Testis (tissue), 3 donors: ENCODE measurements around the gene C3orf22. TPM values are rescaled to one million over a fixed set of nuclear protein-coding genes. Genes with fewer than 3 reads are reported as not detected.

Experiments used
- DNase-seq: peaks from one replicate; pipeline ENCODE4 v3.0.0-alpha.2; 2019
- H3K27ac ChIP-seq, 2 donors: fragments of 200-600 bp; sonication (generic); one replicate each; pipeline ENCODE4 v1.5.1; 2019
- H3K27me3 ChIP-seq: fragments of 200-600 bp; sonication (generic); one replicate; pipeline ENCODE4 v1.5.1; 2019
- H3K36me3 ChIP-seq: fragments of 200-600 bp; sonication (generic); one replicate; pipeline ENCODE4 v1.5.1; 2017; ENCODE audit warnings: low read depth; ENCODE audit errors: missing control alignments
- H3K4me1 ChIP-seq: fragments of 200-600 bp; sonication (generic); one replicate; pipeline ENCODE4 v1.5.1; 2019
- H3K4me3 ChIP-seq, 2 donors: fragments of 200-600 bp; sonication (generic); one replicate each; pipeline ENCODE4 v1.5.1; 2017 to 2019
- H3K9me3 ChIP-seq: fragments of 200-600 bp; sonication (generic); one replicate; pipeline ENCODE4 v1.5.1; 2017
- POLR2A ChIP-seq: fragments of 450-650 bp; IDR thresholded peaks from one replicate; pipeline ENCODE4 v1.6.1; 2017; ENCODE audit warnings: antibody characterized with exemption, mild to moderate bottlenecking, moderate library complexity
- WGBS, 2 donors: methylation state at CpG; one replicate each; pipeline ENCODE4 v1.1.5; 2018; 5-methylcytosine and 5-hydroxymethylcytosine counted together
- intact Hi-C: fragments of 100-400 bp; cut with DNase I; formaldehyde crosslinking; loops from one replicate; pipeline ENCODE4 v1.15.1; 2023; ENCODE audit warnings: low total_unique reads
- polyA plus RNA-seq: library from polyadenylated mRNA; stranded (reverse); fragments of 350-450 nt; fragmentation: Illumina TruSeq; extraction: RNeasy Lipid Tissue Mini Kit (QIAGEN cat#74804); gene quantifications from one replicate; pipeline ENCODE4 v1.2.3, GENCODE V29; 2014; ENCODE audit warnings: low read depth, low replicate concordance; ENCODE audit not compliant: insufficient read depth
- total RNA-seq, 2 donors: library from RNA; depleted of rRNA; stranded (reverse); fragments of >200 nt; gene quantifications; one replicate each; pipeline ENCODE4 v1.2.3, GENCODE V29; 2016
- TF ChIP-seq, protein P1 (sequence below), 3 experiments: fragments of 450-650 bp in 2 of 3; fragments of 200-600 bp in 1 of 3; sonication (generic) in 1 of 3; IDR thresholded peaks; one replicate each; pipeline ENCODE4 v1.5.1; 2016 to 2019; ENCODE audit warnings: antibody characterized with exemption in 3 of 3, mild to moderate bottlenecking in 2 of 3, moderate library complexity in 1 of 3

The C3orf22 gene
- total and polyA plus RNA-seq, 3 donors from 2014 or later, result 33.0 to 61.4 (median 42.2) TPM

DNA sequence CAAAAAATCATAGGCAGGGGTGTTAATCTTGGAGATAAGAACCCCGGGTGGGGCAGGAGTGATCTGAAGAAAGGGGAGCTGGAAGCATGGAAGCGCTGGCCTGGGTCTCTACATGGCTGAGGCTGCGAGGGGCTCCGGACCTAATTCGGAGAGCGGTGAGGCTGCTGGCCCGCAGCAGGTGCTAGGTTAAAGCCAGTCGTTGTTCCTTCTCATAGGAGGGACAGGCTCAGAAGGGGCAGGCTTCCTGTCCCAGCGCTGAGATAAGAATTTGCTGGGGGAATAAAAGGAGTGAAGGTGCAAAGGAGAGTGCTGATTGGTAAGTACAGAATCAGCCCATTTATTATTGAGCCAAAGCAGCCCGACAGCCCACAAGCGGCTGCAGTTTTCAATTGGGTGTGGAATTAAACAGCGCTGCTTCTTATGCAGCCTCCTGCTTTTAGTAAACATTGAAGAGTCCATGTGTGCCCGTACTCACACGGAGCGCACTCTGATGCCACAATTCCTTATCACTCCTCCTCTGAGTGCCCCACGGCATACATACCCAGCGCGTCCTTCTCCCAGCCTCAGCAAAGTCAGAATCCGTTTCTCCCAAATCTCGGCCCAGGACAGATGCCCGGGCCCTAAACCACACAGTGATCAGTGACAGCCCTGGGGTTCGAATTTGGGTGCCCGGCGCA, 17.6 kb downstream of the C3orf22 start:
- no peaks in the 10 kb centered on the region for H3K9me3 ChIP-seq
- 41 to 55% methylated on average over 21 to 22 of the region's 24 CpGs for WGBS, 2 donors
- no peaks in the 10 kb centered on the region for H3K27me3 ChIP-seq
- H3K4me3 ChIP-seq, result peak overlapping the region in 1 of 2 donors; percentile 43
- H3K36me3 ChIP-seq, result no peaks in the 10 kb centered on the region
- peak; percentile 12 for DNase-seq
- TF ChIP-seq, protein P1, sequence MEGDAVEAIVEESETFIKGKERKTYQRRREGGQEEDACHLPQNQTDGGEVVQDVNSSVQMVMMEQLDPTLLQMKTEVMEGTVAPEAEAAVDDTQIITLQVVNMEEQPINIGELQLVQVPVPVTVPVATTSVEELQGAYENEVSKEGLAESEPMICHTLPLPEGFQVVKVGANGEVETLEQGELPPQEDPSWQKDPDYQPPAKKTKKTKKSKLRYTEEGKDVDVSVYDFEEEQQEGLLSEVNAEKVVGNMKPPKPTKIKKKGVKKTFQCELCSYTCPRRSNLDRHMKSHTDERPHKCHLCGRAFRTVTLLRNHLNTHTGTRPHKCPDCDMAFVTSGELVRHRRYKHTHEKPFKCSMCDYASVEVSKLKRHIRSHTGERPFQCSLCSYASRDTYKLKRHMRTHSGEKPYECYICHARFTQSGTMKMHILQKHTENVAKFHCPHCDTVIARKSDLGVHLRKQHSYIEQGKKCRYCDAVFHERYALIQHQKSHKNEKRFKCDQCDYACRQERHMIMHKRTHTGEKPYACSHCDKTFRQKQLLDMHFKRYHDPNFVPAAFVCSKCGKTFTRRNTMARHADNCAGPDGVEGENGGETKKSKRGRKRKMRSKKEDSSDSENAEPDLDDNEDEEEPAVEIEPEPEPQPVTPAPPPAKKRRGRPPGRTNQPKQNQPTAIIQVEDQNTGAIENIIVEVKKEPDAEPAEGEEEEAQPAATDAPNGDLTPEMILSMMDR (IDR thresholded peaks at IDR 0.05), result no peak
- intact Hi-C loops, result no loop called here
- no peak overlapping the region for H3K27ac ChIP-seq
- no peaks in the 10 kb centered on the region for H3K4me1 ChIP-seq

DNA sequence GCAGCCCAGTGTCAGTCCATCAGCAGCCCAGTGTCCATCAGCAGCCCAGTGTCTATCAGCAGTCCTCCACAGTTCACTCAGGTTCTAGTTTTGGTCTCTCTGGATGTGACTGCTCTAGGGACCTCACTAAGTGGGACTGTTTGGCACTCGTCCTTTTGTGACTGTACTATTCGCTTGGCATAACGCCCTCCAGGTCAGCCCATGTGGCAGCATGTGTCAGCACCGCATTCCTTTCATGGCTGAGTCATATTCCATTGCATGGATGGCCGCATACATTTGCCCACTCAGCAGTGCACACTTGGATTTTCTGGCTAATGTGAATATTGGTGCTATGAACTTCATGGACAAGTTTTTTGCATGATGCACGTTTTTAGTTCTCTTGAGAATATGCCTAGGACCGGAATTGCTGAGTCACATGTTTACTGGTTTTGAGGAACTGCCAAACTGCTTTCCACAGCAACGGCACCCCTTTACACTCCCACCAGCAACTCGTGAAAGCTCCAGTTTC, 18.3 kb downstream of the C3orf22 start:
- DNase-seq, result peak; percentile 15
- Histone ChIP-seq H3K4me1 (no peaks in the 10 kb centered on the region), H3K27me3 (no peaks in the 10 kb centered on the region), H3K9me3 (no peaks in the 10 kb centered on the region), H3K4me3 (no peak overlapping the region), H3K27ac (no peak overlapping the region), H3K36me3 (no peaks in the 10 kb centered on the region)
- WGBS, 2 donors, result 33 to 47% methylated on average over 9 of the region's 9 CpGs
- intact Hi-C loops, result no loop called here
- no peak for TF ChIP-seq POLR2A
- TF ChIP-seq, protein P1 (IDR thresholded peaks at IDR 0.05), result no peak

DNA sequence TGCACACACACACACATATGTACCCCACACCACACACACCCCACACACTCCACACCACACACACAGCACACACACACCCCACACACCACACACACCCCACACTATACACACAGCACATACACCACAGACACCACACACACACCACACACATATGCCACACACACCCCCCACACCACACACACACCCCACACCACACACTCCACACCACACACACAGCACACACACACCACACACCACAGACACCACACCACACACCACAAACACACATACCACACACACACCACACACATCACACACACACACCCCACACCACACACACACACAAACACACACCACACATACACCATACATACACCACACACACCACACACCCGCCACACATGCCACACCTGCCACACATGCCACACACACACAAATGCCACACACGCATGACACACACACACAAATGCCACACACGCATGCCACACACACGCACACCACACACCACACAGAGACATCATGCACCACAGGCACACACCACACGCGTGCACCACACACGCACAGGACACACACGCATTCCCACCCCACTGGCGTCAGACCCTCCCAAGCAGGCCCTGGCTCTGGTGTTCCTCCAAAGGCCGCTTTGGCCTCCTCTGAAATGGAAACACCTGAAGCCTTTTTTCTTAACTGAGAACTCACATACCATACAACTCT, 19.0 kb downstream of the C3orf22 start:
- no peak for TF ChIP-seq POLR2A
- TF ChIP-seq, protein P1 (IDR thresholded peaks at IDR 0.05), result no peak
- Histone ChIP-seq H3K4me1 (no peaks in the 10 kb centered on the region), H3K9me3 (no peaks in the 10 kb centered on the region), H3K27ac (no peak overlapping the region), H3K36me3 (no peaks in the 10 kb centered on the region), H3K4me3 (no peak overlapping the region), H3K27me3 (no peaks in the 10 kb centered on the region)
- intact Hi-C loops, result no loop called here
- 87 to 89% methylated on average over 10 of the region's 10 CpGs for WGBS, 2 donors
- peak; percentile 7 for DNase-seq

DNA sequence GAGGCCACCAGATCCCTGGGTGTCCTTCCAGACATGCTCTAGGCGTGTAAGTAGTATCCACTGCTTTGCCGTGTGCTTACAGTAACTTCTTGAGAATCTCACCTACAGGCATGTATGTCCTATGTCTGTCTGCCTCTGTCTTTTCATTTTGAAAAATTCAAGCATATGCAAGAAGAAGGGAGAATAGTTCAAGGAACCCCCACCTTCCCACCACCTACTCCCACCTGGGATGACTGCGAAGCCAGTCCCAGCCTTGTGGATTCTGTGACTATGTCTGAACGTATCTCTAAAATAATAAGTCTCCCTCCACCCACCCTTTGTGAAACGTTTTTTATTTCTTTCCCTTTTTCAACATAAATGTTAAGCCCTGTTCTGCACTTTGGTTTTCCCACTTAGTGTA, 19.8 kb downstream of the C3orf22 start:
- no peaks in the 10 kb centered on the region for H3K9me3 ChIP-seq
- no peak overlapping the region for H3K4me3 ChIP-seq
- no peaks in the 10 kb centered on the region for H3K27me3 ChIP-seq
- intact Hi-C loops, result no loop called here
- no peak overlapping the region for H3K27ac ChIP-seq
- TF ChIP-seq, protein P1 (IDR thresholded peaks at IDR 0.05), result no peak
- no peak for TF ChIP-seq POLR2A
- no peaks in the 10 kb centered on the region for H3K4me1 ChIP-seq
- WGBS, 2 donors, result 45 to 52% methylated on average over 5 of the region's 5 CpGs
- H3K36me3 ChIP-seq, result no peaks in the 10 kb centered on the region
- DNase-seq, result no peak
